Measurements from ENCODE around the gene FSD2. TPM values are rescaled to one million over a fixed set of nuclear protein-coding genes. Genes with fewer than 3 reads are reported as not detected.

Gene FSD2
- total RNA-seq, 1 donor from 2014 or later: not detected

GRCh38 chr15:82850731-82851130, 44.9 kb upstream of the FSD2 start:
- no peak overlapping the region for H3K27ac Mint-ChIP-seq
- H3K4me3 Mint-ChIP-seq (ENCODE audit: low read depth): no peak overlapping the region
- H3K9me3 Mint-ChIP-seq (ENCODE audit: low read depth): no peaks in the 10 kb centered on the region
- H3K27me3 Mint-ChIP-seq: no peaks in the 10 kb centered on the region
- DNase-seq (ENCODE audit: low spot score, unreplicated experiment): no peak
- TF ChIP-seq CTCF (IDR thresholded peaks at IDR 0.05; ENCODE audit: unreplicated experiment): no peak
- H3K36me3 Mint-ChIP-seq (ENCODE audit: insufficient read depth): no peaks in the 10 kb centered on the region
- H3K4me1 Mint-ChIP-seq (ENCODE audit: low read depth): peaks cover 9% of the 10 kb centered on the region

GRCh38 chr15:82849556-82850512, 44.0 kb upstream of the FSD2 start:
- no peaks in the 10 kb centered on the region for H3K9me3 Mint-ChIP-seq (ENCODE audit: low read depth)
- TF ChIP-seq CTCF (IDR thresholded peaks at IDR 0.05; ENCODE audit: unreplicated experiment): peak; percentile 83
- H3K4me1 Mint-ChIP-seq (ENCODE audit: low read depth): peaks cover 9% of the 10 kb centered on the region
- peaks cover 1% of the 10 kb centered on the region for H3K36me3 Mint-ChIP-seq (ENCODE audit: insufficient read depth)
- H3K27me3 Mint-ChIP-seq: no peaks in the 10 kb centered on the region
- DNase-seq (ENCODE audit: low spot score, unreplicated experiment): peak; percentile 45
- peak overlapping the region; percentile 23 for H3K27ac Mint-ChIP-seq
- no peak overlapping the region for H3K4me3 Mint-ChIP-seq (ENCODE audit: low read depth)

DNA sequence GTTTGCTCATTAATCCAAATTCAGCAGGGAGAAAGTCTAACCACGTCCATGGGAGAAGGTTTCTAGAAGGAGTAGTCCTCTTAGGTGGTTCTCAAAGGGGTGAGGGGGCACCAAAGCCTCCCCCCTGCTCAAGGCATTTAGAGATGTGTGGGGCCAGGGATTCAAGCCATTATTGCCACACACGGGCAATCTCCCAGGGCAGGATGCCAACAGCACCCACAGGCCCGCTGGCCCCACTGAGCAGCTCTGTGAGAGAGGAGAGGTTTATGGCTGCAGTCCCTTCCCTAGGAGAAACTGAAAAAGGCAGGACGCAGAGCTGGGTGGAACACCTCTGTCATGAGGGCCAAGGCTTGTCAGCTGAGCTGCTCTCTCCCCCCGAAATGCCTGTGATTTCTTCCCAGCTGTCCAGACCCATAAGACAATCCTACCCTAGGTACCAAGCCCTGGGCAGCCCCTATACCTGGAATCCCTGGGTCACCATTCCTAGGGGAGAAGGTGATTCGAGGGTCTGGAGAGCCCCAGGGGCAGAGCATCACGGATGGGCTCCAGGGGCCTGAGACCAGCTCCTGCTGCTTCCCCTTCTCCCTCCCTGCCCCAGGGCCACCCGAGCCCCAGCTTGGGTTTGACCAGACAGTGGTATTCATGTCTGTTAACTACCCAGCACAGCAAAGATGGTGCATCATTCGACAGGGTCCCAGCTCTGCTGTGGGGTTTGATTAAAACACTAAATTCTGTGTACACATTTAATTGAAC, 42.5 kb upstream of the FSD2 start:
- Mint-ChIP-seq H3K27me3 (no peaks in the 10 kb centered on the region), H3K4me3 (ENCODE audit: low read depth) (no peak overlapping the region), H3K36me3 (ENCODE audit: insufficient read depth) (peaks cover 3% of the 10 kb centered on the region), H3K27ac (no peak overlapping the region), H3K4me1 (ENCODE audit: low read depth) (peaks cover 9% of the 10 kb centered on the region), H3K9me3 (ENCODE audit: low read depth) (no peaks in the 10 kb centered on the region)
- TF ChIP-seq CTCF (IDR thresholded peaks at IDR 0.05; ENCODE audit: unreplicated experiment): no peak
- DNase-seq (ENCODE audit: low spot score, unreplicated experiment): no peak

- DNase-seq (ENCODE audit: low spot score, unreplicated experiment): no peak
- H3K27ac Mint-ChIP-seq: no peak overlapping the region
Observed at GRCh38 chr15:82847703-82848102, 41.8 kb upstream of the FSD2 start.

More at GRCh38 chr15:82847703-82848102, 41.8 kb upstream of the FSD2 start:
- Mint-ChIP-seq H3K4me1 (ENCODE audit: low read depth) (peaks cover 9% of the 10 kb centered on the region), H3K36me3 (ENCODE audit: insufficient read depth) (peaks cover 4% of the 10 kb centered on the region), H3K9me3 (ENCODE audit: low read depth) (no peaks in the 10 kb centered on the region), H3K27me3 (no peaks in the 10 kb centered on the region), H3K4me3 (ENCODE audit: low read depth) (no peak overlapping the region)
- no peak for TF ChIP-seq CTCF (IDR thresholded peaks at IDR 0.05; ENCODE audit: unreplicated experiment)
